Endothelial cell of hepatic sinusoid (primary cell): Measurements from ENCODE around the gene TBX22.
"Not testable (repeated sequence)": the region's sequence is repeated elsewhere in the genome, so short reads cannot be mapped to it uniquely, and the experiment has no call there.

Experiments used
- in situ Hi-C: cut with HindIII; loops from 2 replicates; pipeline ENCODE4 v1.10.0; 2017; ENCODE audit warnings: low sequenced_read_pairs

The TBX22 gene

DNA sequence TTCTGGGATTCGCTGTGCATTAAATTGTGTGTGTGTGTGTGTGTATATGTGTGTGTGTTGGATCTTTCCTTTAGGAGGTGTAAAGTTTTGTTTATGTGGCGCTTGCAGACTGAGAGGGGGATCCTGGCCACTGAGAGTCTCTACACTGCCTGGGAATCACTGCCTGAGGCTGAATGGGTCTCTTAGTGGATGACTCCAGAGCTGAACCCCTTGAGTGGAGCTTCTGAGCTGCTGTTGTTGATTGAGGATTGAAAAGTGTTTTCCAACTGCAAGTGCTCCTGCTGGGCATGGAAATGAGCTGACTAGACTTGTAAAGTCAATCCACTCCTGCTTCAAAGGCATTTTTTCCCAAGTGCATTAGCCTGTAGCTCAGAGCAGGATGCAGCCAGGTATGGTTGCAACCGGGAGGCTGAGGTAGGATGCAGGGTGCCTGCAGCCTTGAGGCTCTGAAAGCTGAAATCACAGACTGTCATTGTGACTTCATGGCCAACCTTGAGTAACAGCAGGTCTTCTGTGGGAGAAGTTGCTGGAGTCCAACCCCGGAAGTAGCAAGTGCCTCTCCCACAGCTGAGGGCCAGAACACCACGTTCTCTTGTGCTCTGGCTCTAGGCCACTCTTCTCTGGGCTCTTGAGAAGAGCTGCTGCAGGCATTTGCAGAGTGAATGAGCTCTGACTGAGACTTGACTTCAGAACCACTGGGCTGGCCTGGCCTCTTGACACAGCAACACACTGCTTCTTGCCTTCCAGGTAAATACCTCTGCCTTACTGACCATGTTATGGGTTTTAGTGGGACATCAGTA, at the start of gene TBX22:
TSS of gene TBX22 (plus strand) at position 613 of the 800 bp plus-strand sequence. CDS start 7,517 bp downstream, outside the sequence.
- in situ Hi-C loops, result no loop called here

DNA sequence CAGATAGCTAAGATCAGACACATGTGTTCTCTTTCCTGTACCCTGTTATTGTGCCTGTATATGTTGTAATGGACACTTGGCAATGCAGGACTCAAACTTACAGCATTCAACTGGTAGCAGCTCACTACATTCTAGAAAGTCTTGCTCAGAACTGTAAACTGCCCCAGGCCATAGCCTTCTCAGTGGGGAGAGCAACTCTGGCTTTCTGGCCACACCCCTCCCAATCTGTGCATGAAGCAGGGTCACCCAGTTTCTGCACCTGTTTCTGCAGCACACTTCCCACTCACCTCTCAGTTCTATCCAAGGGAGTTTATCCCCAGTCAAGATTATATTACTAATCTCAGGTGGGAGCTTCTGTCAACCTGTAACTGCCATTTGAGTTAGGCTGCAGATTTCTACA, 38.9 kb upstream of the TBX22 start:
- in situ Hi-C loops, result no loop called here

GRCh38 chrX:80004458-80004857, 10.1 kb upstream of the TBX22 start:
- in situ Hi-C loops, result no loop called here

GRCh38 chrX:80011522-80011921, 3.0 kb upstream of the TBX22 start:
- in situ Hi-C loops, result no loop called here

- in situ Hi-C loops, result no loop called here
These were observed 1.6 kb downstream of the TBX22 start for GRCh38 chrX:80016182-80016581.

DNA sequence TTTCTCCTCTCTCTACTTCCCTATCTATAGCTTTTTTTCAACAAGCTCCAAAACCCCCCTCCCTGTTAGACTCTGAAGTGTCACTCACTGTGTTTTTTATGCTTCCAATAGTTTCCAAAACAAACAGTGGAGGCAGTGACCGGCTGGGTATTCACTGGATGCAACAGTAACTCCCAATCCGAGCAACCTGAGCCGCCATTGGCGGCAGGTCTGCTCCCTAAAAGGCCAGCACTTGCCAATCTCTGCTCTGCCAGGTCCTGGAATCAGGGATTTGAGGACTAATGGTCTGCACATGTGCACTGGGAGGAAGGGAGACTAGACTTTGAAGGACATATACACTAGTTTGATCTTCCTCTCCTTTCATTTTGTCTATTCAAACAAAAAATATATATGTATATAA, 7.1 kb downstream of the TBX22 start:
- in situ Hi-C loops, result no loop called here

GRCh38 chrX:80022363-80023031, 7.9 kb downstream of the TBX22 start:
- in situ Hi-C loops, result no loop called here

DNA sequence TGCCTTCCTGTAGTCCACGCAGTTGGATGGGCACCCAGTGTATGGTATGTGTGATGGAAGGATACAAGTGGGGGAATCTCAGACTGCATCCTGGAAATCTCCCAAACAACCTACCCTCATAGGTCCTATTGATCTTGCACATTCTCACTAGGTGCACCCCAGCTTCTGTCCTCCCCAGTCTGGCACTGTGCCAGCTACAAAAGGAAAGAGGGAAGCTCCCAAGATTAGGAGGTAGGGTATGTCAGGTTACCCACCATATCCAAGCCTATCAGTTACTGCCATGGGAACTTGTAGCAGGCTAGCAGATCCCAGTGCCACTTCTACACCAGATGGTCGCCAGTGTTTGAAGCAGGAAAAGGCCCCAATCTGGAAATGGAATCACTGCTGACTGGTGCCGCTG, 11.6 kb downstream of the TBX22 start:
- in situ Hi-C loops, result no loop called here

- in situ Hi-C loops, result not testable (repeated sequence)
These were observed 51.6 kb downstream of the TBX22 start for GRCh38 chrX:80066156-80066555.

DNA sequence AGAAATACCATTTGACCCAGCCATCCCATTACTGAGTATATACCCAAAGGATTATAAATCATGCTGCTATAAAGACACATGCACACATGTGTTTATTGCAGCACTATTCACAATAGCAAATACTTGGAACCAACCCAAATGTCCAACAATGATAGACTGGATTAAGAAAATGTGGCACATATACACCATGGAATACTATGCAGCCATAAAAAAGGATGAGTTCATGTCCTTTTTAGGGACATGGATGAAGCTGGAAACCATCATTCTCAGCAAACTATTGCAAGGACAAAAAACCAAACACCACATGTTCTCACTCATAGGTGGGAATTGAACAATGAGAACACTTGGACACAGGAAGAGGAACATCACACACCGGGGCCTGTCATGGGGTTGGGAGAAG, 61.1 kb downstream of the TBX22 start:
- in situ Hi-C loops, result not testable (repeated sequence)
